Measurements from ENCODE around the gene FPR3.
"Not testable (repeated sequence)": the region's sequence is repeated elsewhere in the genome, so short reads cannot be mapped to it uniquely, and the experiment has no call there.

FPR3 gene

GRCh38 chr19:51784109-51784785 is 10.7 kb upstream of the FPR3 start:
- no peak for DNase-seq

DNA sequence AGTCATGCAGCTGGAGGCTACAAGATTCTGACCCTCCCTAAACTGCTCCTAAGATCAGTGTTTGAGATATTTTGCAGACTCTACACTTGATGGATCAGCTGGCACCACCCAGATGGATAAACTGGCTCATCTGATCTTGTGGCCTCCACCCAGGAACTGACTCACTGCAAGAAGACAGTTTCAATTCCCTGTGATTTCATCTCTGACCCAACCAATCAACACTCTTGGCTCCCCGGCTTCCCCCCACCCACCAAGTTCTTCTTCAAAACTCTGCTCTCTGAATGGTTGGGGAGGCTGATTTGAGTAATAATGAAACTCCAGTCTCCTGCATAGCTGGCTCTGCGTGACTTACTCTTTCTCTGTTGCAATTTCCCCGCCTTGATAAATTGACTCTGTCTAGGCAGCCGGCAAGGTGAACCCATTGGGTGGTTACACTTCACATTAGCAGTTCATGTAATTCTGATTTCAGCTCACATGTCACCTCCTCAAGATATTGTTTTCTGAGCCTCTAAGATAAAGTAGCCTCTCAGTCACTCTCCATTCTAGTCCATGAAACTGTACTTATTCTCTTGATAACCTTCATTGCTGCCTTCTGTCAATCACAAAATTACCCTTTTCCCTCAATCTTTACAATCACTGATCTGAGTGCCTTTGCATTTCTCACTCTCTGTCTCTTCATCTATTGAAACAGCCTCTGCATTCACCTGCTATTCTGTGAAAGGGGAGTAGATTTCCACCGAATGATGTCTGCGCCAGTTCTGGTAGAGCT is 9.9 kb upstream of the FPR3 start:
- no peak for DNase-seq

- DNase-seq, result no peak
Measured at GRCh38 chr19:51786646-51787494, 8.1 kb upstream of the FPR3 start.

DNA sequence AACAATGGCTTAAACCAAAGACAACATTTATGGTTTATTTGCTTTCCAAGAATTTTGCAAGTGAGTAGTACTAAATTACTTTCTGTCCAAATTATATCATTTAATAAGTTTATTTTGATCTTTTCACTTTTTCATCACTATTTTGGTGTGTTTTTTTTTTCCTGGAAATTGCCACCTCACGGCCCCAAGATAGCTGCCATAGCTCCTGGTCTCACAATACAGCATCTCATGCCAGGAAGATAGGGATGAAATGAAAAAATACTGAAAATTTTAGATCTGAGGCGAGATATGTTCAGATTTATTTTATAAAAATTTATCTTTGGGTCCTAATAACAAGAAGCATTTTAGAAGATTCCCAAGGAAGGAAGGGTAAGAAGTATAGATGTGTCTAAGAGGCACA is 6.9 kb upstream of the FPR3 start:
- DNase-seq, result no peak

DNA sequence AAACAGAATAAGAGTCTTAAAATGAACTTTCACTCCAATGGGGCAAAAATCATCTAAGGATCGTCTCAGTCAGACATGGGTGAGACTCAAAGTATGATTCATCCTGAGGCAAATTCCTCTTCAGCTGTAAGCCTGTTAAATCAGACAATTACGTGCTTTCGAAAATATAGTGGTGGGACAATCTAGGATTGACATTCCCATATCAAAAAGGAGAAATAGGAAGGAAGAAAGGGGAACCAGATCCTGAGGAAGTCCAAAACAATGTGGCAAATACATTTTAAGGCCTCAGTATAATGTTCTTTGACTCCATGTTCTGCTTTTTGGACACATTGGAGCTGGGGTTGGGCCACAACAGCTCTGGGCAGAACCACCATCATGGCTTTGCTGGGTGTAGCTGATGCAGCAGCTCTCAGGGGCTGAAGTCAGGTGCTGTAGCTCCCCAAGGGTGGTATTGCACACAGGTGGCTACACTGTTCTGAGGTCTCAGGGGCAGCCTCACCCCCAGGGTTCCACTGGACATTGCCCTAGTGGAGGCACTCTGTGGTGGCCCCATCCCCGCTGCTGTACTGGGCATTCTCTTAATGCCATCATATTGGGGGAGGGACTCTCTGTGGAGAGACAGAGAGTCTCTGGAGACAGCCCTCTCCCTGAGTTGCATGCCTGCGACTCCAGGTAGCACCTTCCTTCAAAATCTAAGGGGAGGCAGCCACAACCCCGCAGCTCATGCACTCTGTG is 5.7 kb upstream of the FPR3 start:
- no peak for DNase-seq

- DNase-seq, result no peak
Measured at GRCh38 chr19:51792932-51793331, 2.0 kb upstream of the FPR3 start.

GRCh38 chr19:51793994-51794393 is 963 bp upstream of the FPR3 start:
- DNase-seq, result no peak

- no peak for DNase-seq
Measured at GRCh38 chr19:51796195-51796679, 1.3 kb downstream of the FPR3 start.

DNA sequence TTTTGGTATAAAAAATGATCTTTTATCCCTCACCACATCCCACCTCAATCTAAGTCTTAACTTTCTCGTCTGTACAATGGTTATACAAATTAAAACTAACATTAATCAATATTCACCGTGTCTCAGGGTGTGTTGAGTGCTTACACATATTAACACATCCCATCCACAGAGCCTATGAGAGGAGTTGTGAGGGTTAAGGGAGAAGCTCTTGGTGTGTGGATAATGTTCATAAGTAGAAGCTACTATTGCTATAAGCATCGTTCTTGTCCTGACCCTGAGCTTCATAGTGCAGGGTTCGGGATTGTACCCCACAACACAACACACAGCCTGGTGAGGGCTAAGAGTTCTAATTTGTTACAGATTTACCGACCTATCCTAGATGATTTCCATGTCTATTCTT is 2.5 kb downstream of the FPR3 start:
- no peak for DNase-seq

- DNase-seq, result no peak
Measured at GRCh38 chr19:51798062-51798461, 3.1 kb downstream of the FPR3 start.

DNA sequence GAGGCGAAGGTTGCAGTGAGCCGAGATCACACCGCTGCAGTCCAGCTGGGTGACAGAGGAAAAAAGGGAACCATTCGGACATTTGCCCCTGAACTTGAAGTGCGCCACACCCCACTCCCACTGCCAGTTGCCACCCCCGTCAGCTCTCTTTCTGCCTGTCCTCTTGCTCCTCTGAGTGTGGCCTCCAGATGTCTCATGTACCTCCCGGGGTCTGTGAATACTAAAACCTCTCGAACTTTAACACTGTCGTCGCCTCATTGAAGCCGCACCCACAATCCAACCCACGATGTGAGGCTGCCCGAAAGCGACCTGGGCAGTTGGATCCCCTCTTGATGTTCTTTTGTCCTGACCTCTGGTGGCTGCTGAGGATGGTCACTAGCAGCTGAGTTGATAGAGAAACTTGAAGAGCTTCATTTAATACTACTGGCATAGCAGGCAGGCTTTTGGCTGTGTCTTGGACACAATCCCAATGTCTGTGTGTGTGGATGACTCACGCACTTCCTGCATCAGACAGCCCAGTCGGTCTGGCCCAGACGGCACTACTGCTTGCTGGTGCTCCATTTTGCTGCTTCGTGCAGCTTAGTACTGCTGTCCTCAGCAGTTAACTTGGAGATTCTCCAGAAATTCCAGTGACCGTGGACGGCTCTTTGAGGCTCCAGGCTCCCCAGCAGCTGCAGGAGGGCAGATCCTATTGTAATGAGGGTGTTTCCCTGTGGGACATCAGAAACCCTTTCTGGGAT is 4.2 kb downstream of the FPR3 start:
- DNase-seq, result no peak

- DNase-seq, result no peak
Measured at GRCh38 chr19:51799774-51800472, 5.0 kb downstream of the FPR3 start.

DNA sequence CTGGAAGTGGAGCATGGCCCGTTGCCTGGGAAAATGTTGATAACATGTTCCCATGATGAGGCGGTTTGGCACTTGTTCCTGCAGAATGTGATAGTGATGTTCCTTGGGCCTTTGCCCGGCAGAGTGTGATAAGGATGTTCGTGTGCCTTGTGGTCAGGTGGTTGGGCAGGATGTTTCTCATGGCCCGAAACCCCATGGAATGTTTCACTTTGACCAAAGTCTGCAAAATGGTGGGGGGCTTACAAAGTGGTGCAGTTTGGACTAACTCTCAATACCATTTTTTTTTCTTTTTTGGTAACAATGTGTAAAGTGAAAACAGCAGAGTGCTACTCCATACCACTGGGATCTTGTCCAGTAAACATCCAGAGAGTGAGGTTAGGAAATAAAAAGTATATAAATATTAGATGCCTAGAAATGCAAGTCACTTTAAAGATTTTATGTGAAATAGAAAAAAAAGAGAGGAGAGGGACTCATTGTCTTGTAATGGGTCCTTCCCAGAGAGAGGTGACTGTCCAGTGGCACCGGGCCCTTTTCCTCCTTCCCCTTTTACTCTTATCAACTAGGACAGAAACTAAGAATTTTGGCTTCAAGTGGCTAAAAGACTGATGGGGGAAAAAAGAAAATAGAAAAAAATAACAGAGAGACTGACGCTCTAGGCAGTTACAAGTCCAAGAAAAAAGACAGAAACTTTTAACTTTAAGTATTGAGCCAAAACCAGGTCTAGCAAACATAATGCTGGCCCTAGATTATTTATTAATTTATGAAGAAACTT is 5.7 kb downstream of the FPR3 start:
- no peak for DNase-seq

GRCh38 chr19:51802775-51803174 is 7.8 kb downstream of the FPR3 start:
- DNase-seq, result no peak

- no peak for DNase-seq
Measured at GRCh38 chr19:51803519-51803918, 8.6 kb downstream of the FPR3 start.

GRCh38 chr19:51803967-51804366 is 9.0 kb downstream of the FPR3 start:
- no peak for DNase-seq

- DNase-seq, result not testable (repeated sequence)
Measured at GRCh38 chr19:51804789-51805188, 9.8 kb downstream of the FPR3 start.

DNA sequence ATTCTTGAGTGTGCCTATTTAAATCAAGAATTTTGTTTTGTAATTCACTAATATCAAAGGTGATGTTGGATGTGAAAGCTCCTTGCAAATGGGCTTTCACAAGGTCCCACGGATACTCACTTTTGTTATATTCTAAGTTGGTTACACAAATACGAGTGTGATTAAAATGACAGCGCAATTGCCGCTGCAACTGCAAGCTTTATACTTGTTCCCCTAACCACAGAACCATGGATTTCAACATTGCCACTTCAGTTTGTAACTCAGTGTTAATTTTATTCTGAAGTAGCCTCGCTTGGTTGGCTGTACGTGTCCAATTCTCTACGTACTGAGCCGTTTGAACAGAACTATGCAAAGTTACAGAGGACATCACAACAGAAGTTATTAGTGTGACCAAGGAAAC is 10.4 kb downstream of the FPR3 start:
- not testable (repeated sequence) for DNase-seq

- DNase-seq, result not testable (repeated sequence)
Measured at GRCh38 chr19:51806571-51806970, 11.6 kb downstream of the FPR3 start.

GRCh38 chr19:51807111-51807701 is 12.2 kb downstream of the FPR3 start:
- no peak for DNase-seq

Measured in NCI-H1436 treated with DMSO at 0.1 percent for 48 hours (cell line).